ENCODE data around the gene KLHL17.

DNA sequence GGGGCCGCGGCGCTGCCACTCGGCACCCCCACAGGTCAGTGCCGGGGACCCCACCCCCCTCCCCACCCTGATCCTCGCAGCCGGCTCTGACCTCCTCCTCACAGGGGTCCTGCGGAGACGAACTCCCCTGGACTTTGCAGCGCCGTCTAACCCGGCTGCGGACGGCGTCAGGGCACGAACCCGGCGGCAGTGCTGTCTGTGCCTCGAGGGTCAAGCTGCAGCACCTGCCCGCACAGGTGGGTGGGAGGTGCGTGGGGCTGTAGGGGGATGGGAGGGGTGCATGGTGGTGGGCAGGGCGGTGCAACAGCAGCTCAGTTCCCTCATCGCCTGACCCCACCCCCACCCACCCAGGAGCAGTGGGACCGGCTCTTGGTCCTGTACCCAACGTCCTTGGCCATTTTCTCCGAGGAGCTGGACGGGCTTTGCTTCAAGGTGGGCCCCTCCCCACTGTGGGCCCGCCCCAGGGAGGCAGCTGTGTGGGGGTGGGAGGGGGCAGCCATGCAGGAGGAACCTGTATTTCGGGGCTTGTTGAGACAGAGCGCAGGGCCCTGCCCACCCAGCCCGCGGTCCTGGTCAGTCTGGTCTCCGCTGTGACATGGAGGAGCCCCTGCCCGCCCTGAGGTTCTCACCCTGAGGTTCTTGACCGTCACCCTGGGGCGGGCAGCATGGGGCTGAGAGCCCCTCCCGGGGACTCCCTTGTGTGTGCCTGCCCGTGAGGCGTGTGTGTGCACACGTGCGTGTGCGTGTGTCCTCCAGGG lies 10.8 kb downstream of the KLHL17 start:
- TF ChIP-seq CTCF (IDR thresholded peaks at IDR 0.05) = no peak
- no peak for TF ChIP-seq POLR2A (IDR thresholded peaks at IDR 0.05)

Measured in vagina (tissue), 2 donors.